MCF 10A (cell line): ENCODE results near the gene DLX4. TPM values are rescaled to one million over a fixed set of nuclear protein-coding genes. Genes with fewer than 3 reads are reported as not detected.

Experiments used
- BruUV-seq: library from RNA; stranded (reverse); fragments of 400-500 nt; replicated peaks from 2 replicates; lab custom pipeline; 2021; lab: Mats Ljungman, UMichigan
- CTCF ChIA-PET: fragments of 300-600 bp; sonication (Branson Sonifier 250); formaldehyde crosslinking; extraction: SDS; loops from one replicate; lab custom pipeline; 2021; ENCODE audit warnings: antibody characterized with exemption, inconsistent platforms; lab: Yijun Ruan, JAX
- POLR2A ChIA-PET: fragments of 300-600, 350-650 bp; sonication (Branson Sonifier 250); formaldehyde crosslinking; extraction: SDS; loops from one replicate; lab custom pipeline; 2020; ENCODE audit warnings: antibody characterized with exemption, inconsistent platforms; lab: Yijun Ruan, JAX
- DNase-seq: peaks from one replicate; pipeline ENCODE4 v3.0.0-alpha.2; 2018; ENCODE audit not compliant: unreplicated experiment
- H3K27ac Mint-ChIP-seq: one replicate; pipeline ENCODE4 v1.8.0; 2022; ENCODE audit warnings: mild to moderate bottlenecking, low read depth, mixed read lengths; ENCODE audit not compliant: unreplicated experiment
- H3K27me3 Mint-ChIP-seq: one replicate; pipeline ENCODE4 v1.8.0; 2022; ENCODE audit warnings: mixed read lengths; ENCODE audit not compliant: insufficient read depth, unreplicated experiment
- H3K36me3 Mint-ChIP-seq: one replicate; pipeline ENCODE4 v1.8.0; 2022; ENCODE audit warnings: mild to moderate bottlenecking, moderate library complexity, mixed read lengths; ENCODE audit not compliant: insufficient read depth, unreplicated experiment
- H3K4me1 Mint-ChIP-seq: one replicate; pipeline ENCODE4 v1.8.0; 2022; ENCODE audit warnings: mixed read lengths; ENCODE audit not compliant: insufficient read depth, unreplicated experiment
- H3K4me3 Mint-ChIP-seq: one replicate; pipeline ENCODE4 v1.8.0; 2022; ENCODE audit warnings: mild to moderate bottlenecking, moderate library complexity, mixed read lengths; ENCODE audit not compliant: unreplicated experiment
- H3K9me3 Mint-ChIP-seq: one replicate; pipeline ENCODE4 v1.8.0; 2022; ENCODE audit warnings: mixed read lengths; ENCODE audit not compliant: unreplicated experiment
- intact Hi-C: fragments of 100-400 bp; cut with micrococcal nuclease; formaldehyde crosslinking; loops from 2 replicates; pipeline ENCODE4 v1.14.1; 2022
- total RNA-seq: library from RNA; stranded (reverse); gene quantifications from 2 replicates; pipeline ENCODE4 v1.2.3, GENCODE V29; 2022
- TF ChIP-seq, protein P1 (sequence below): fragments of 200-600 bp; IDR thresholded peaks from one replicate; pipeline ENCODE4 v1.8.0; 2022; ENCODE audit warnings: antibody characterized with exemption, mild to moderate bottlenecking; ENCODE audit not compliant: unreplicated experiment

Gene DLX4
- total RNA-seq, 1 experiment from 2014 or later, result 0.56 TPM

DNA sequence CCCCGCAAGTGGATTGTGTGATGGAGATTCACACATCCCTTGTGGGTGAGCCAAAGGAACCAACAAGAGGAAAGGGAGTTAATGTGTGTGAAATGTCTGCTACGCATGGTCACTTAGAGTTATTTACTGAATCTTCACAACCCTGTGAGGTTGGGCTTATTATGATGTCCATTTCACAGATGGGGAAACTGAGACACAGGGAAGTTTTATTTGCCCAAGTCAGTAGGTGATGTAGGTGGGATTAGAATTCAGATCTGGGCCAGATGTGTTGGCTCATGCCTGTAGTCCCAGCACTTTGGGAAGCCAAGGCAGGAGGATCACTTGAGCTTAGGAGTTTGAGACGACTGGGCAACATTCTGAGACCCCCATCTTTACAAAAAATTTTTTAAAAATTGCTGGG, 11.6 kb upstream of the DLX4 start:
- TF ChIP-seq, protein P1, sequence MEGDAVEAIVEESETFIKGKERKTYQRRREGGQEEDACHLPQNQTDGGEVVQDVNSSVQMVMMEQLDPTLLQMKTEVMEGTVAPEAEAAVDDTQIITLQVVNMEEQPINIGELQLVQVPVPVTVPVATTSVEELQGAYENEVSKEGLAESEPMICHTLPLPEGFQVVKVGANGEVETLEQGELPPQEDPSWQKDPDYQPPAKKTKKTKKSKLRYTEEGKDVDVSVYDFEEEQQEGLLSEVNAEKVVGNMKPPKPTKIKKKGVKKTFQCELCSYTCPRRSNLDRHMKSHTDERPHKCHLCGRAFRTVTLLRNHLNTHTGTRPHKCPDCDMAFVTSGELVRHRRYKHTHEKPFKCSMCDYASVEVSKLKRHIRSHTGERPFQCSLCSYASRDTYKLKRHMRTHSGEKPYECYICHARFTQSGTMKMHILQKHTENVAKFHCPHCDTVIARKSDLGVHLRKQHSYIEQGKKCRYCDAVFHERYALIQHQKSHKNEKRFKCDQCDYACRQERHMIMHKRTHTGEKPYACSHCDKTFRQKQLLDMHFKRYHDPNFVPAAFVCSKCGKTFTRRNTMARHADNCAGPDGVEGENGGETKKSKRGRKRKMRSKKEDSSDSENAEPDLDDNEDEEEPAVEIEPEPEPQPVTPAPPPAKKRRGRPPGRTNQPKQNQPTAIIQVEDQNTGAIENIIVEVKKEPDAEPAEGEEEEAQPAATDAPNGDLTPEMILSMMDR, result no peak
- Mint-ChIP-seq H3K4me3 (no peak overlapping the region), H3K36me3 (no peaks in the 10 kb centered on the region), H3K27ac (no peak overlapping the region), H3K4me1 (peaks cover 6% of the 10 kb centered on the region), H3K27me3 (peaks cover 4% of the 10 kb centered on the region), H3K9me3 (no peaks in the 10 kb centered on the region)
- ChIA-PET CTCF (interaction anchor here (0.5 to 12.3 kb wide), 9 partner anchors 11 to 249 kb away, joined by 3 to 241 read pairs (median 3); partner anchors contain the start of gene DLX3), POLR2A (no interaction called here)
- no TSS peak for BruUV-seq
- no peak for DNase-seq
- intact Hi-C loops, result no loop called here

DNA sequence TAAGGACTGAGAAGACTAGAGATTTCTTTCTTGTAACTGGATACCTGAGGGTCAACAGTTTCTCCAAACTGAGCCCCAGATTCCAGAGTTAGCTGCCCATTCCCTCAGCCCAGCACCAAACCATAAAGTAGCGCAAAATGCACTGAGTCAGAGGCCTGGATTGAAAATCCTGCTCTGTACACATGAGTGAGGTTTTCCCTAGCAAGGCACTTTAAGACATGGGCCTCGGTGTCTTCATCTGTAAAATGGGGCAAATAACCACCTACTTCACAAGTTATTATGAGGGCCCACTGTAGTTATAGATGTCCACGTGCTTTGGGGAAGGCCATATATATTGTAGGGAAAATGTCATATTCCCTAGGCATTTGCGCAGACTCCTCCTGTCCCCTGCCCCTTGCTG, 10.3 kb upstream of the DLX4 start:
- Mint-ChIP-seq H3K27ac (no peak overlapping the region), H3K4me3 (no peak overlapping the region), H3K4me1 (peaks cover 6% of the 10 kb centered on the region), H3K27me3 (peaks cover 11% of the 10 kb centered on the region), H3K9me3 (no peaks in the 10 kb centered on the region), H3K36me3 (no peaks in the 10 kb centered on the region)
- intact Hi-C loops, result no loop called here
- DNase-seq, result no peak
- CTCF ChIA-PET, result interaction anchor here (0.6 to 12.3 kb wide), 2 partner anchors 37 to 211 kb away, joined by 3 to 241 read pairs; partner anchors contain the start of gene DLX3
- POLR2A ChIA-PET, result interaction anchor here (0.9 to 1.3 kb wide), 3 partner anchors 21 to 78 kb away, joined by 3 to 5 read pairs (median 4); no protein-coding TSS in a partner anchor
- BruUV-seq, result no TSS peak
- TF ChIP-seq, protein P1, result no peak

DNA sequence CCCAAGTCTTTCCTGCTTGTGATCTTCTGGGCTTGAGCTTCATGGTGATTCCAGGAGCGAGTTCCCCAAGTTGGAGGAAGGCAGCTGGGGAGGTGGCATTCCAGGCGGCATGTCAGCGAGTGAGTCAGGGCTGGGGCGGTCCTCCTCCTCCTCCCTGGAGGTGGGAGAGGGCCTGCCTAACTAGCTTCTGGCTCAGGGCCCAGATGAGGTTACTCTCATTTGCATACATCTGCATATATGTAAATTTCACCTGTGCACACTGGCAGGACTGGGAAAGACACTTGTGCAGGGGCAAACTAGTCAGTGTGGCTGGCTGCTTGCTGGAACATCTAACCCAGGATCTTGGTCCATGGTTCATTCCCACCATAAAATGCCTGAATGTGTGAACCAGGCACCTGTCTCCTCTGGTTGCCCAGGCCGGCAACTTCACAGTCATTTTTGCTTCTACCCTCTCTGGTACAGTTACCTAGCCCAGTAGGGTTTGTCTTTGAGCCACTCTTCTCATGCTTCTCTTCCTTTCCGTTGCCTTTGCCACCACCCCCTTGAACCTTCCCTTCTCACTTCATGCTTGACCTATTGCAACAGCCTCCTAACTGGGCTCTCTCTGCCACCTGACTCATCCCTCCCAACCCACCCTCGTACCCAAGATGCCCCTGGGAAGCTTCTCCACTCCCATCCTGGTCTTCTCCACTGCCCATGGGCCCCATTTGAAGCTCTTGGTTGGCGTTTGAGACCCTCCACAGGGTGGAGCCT, 9.6 kb upstream of the DLX4 start:
- POLR2A ChIA-PET, result interaction anchor here (0.9 to 1.3 kb wide), 3 partner anchors 20 to 79 kb away, joined by 3 to 5 read pairs (median 4); no protein-coding TSS in a partner anchor
- peak; percentile 50 for DNase-seq

More for the DNA sequence above, 9.6 kb upstream of the DLX4 start:
- no TSS peak for BruUV-seq
- no peaks in the 10 kb centered on the region for H3K36me3 Mint-ChIP-seq
- no peaks in the 10 kb centered on the region for H3K9me3 Mint-ChIP-seq
- H3K27ac Mint-ChIP-seq, result peak overlapping the region; percentile 66
- H3K27me3 Mint-ChIP-seq, result peaks cover 17% of the 10 kb centered on the region
- no peak overlapping the region for H3K4me3 Mint-ChIP-seq
- CTCF ChIA-PET, result interaction anchor here (0.6 to 12.3 kb wide), 2 partner anchors 37 to 210 kb away, joined by 3 to 241 read pairs; partner anchors contain the start of gene DLX3
- TF ChIP-seq, protein P1, result no peak
- H3K4me1 Mint-ChIP-seq, result peaks cover 6% of the 10 kb centered on the region
- intact Hi-C loops, result no loop called here
